Measurements from ENCODE around the gene NKX6-2. TPM values are rescaled to one million over a fixed set of nuclear protein-coding genes. Genes with fewer than 3 reads are reported as not detected.

NKX6-2 gene
- total and polyA plus RNA-seq, 10 of the 15 experiments (the other 5 are each of a cell fraction or from before 2014, with no cell fraction given): 0.45 to 1.8 TPM; not detected in 8

DNA sequence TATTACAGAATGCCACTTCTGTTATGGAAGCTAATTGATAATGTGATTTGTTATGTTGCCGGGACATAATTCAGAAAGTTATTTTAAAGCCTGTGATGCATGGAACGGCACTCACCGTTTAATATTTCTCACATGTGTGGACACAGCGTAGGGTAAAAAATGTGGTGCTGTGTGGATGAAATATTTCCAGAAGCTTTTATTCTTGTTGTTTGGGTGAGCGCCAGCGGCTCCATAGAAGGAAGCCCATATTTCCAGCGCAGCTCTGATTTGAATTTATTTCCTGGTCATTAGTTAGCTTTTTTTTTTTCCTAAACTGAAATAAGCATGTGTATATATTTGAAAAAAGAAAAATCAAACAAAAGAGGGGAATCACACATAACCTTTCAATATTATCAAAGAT, 20.2 kb upstream of the NKX6-2 start (continued):
- TF ChIP-seq, protein P1, sequence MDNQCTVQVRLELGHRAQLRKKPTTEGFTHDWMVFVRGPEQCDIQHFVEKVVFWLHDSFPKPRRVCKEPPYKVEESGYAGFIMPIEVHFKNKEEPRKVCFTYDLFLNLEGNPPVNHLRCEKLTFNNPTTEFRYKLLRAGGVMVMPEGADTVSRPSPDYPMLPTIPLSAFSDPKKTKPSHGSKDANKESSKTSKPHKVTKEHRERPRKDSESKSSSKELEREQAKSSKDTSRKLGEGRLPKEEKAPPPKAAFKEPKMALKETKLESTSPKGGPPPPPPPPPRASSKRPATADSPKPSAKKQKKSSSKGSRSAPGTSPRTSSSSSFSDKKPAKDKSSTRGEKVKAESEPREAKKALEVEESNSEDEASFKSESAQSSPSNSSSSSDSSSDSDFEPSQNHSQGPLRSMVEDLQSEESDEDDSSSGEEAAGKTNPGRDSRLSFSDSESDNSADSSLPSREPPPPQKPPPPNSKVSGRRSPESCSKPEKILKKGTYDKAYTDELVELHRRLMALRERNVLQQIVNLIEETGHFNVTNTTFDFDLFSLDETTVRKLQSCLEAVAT (IDR thresholded peaks at IDR 0.05): no peak
- TF ChIP-seq RAD21 (IDR thresholded peaks at IDR 0.05; ENCODE audit: insufficient read depth, low read depth, low read length): no peak
- TF ChIP-seq, protein P2, sequence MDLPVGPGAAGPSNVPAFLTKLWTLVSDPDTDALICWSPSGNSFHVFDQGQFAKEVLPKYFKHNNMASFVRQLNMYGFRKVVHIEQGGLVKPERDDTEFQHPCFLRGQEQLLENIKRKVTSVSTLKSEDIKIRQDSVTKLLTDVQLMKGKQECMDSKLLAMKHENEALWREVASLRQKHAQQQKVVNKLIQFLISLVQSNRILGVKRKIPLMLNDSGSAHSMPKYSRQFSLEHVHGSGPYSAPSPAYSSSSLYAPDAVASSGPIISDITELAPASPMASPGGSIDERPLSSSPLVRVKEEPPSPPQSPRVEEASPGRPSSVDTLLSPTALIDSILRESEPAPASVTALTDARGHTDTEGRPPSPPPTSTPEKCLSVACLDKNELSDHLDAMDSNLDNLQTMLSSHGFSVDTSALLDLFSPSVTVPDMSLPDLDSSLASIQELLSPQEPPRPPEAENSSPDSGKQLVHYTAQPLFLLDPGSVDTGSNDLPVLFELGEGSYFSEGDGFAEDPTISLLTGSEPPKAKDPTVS (IDR thresholded peaks at IDR 0.05; ENCODE audit: low read depth, low read length): no peak
- TF ChIP-seq ZNF622 (IDR thresholded peaks at IDR 0.05): no peak

GRCh38 chr10:132805599-132805998, 19.7 kb upstream of the NKX6-2 start:
- H3K9ac ChIP-seq (ENCODE audit: control insufficient read depth, insufficient read depth, low read length): no peak overlapping the region
- no peak for TF ChIP-seq CBFB (IDR thresholded peaks at IDR 0.05; ENCODE audit: low read depth)
- no peak for TF ChIP-seq MTA2 (IDR thresholded peaks at IDR 0.05; ENCODE audit: low read depth)
- TF ChIP-seq TAF1 (IDR thresholded peaks at IDR 0.05; ENCODE audit: borderline replicate concordance, low read depth, low read length): no peak
- no peak for TF ChIP-seq RCOR1 (conservative IDR thresholded peaks at IDR 0.05; ENCODE audit: low read depth, low read length)
- TF ChIP-seq FOXK2 (IDR thresholded peaks at IDR 0.05): no peak
- TF ChIP-seq BCL3 (IDR thresholded peaks at IDR 0.05; ENCODE audit: borderline replicate concordance, insufficient read depth, low read depth, low read length, poor library complexity, severe bottlenecking): no peak
- TF ChIP-seq CHD2 (IDR thresholded peaks at IDR 0.05; ENCODE audit: borderline replicate concordance, low read depth, low read length): no peak
- no peak for TF ChIP-seq HCFC1 (IDR thresholded peaks at IDR 0.05; ENCODE audit: low read length)
- no peak for TF ChIP-seq SMAD1 (IDR thresholded peaks at IDR 0.05; ENCODE audit: low read depth, partially characterized antibody)
- TF ChIP-seq, protein P3, sequence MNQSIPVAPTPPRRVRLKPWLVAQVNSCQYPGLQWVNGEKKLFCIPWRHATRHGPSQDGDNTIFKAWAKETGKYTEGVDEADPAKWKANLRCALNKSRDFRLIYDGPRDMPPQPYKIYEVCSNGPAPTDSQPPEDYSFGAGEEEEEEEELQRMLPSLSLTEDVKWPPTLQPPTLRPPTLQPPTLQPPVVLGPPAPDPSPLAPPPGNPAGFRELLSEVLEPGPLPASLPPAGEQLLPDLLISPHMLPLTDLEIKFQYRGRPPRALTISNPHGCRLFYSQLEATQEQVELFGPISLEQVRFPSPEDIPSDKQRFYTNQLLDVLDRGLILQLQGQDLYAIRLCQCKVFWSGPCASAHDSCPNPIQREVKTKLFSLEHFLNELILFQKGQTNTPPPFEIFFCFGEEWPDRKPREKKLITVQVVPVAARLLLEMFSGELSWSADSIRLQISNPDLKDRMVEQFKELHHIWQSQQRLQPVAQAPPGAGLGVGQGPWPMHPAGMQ (IDR thresholded peaks at IDR 0.05; ENCODE audit: borderline replicate concordance): no peak
- TF ChIP-seq SUZ12 (IDR thresholded peaks at IDR 0.05; ENCODE audit: unreplicated experiment): no peak
- no peak for TF ChIP-seq ZNF274 (IDR thresholded peaks at IDR 0.05; ENCODE audit: insufficient read depth, insufficient read length)
- no peak for TF ChIP-seq WRNIP1 (IDR thresholded peaks at IDR 0.05; ENCODE audit: borderline replicate concordance, low read depth, low read length)
- TF ChIP-seq, protein P4, sequence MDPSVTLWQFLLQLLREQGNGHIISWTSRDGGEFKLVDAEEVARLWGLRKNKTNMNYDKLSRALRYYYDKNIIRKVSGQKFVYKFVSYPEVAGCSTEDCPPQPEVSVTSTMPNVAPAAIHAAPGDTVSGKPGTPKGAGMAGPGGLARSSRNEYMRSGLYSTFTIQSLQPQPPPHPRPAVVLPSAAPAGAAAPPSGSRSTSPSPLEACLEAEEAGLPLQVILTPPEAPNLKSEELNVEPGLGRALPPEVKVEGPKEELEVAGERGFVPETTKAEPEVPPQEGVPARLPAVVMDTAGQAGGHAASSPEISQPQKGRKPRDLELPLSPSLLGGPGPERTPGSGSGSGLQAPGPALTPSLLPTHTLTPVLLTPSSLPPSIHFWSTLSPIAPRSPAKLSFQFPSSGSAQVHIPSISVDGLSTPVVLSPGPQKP (IDR thresholded peaks at IDR 0.05; ENCODE audit: low read depth, low read length): no peak

More at GRCh38 chr10:132805599-132805998, 19.7 kb upstream of the NKX6-2 start:
- 30% methylated on average over 21 of the region's 21 CpGs for WGBS (ENCODE audit: insufficient coverage, insufficient replicate concordance, low lambda C conversion rate, missing lambda C conversion rate)
- Histone ChIP-seq H3K27ac (ENCODE audit: control insufficient read depth, insufficient read depth) (no peak overlapping the region), H3K4me3 (no peak overlapping the region), H3K36me3 (ENCODE audit: control insufficient read depth in 2 of 2, insufficient read depth in 2 of 2, low read length in 1 of 2) (no peaks in the 10 kb centered on the region), H4K20me1 (ENCODE audit: control insufficient read depth, insufficient read depth) (no peaks in the 10 kb centered on the region), H3K9me3 (replicated peaks; ENCODE audit: control insufficient read depth, insufficient read depth, low read length) (peaks cover 2% of the 10 kb centered on the region; the same call in 1 of the 3 replicates), H3K4me2 (ENCODE audit: control insufficient read depth, insufficient read depth) (no peak overlapping the region), H3K4me1 (ENCODE audit: control insufficient read depth, insufficient read depth, low read length) (no peaks in the 10 kb centered on the region), H3K79me2 (ENCODE audit: control insufficient read depth, insufficient read depth, low read length) (no peaks in the 10 kb centered on the region), H3K27me3 (replicated peaks in 1 of 2; ENCODE audit: control insufficient read depth in 2 of 2, insufficient read depth in 2 of 2, low read length in 1 of 2) (no peaks in the 10 kb centered on the region), H2AFZ (ENCODE audit: control insufficient read depth, low read depth, low read length) (no peak overlapping the region)
- ChIA-PET CTCF (no interaction called here), SMC1A (ENCODE audit: uncharacterized antibody, unreplicated experiment) (no interaction called here), POLR2A (no interaction called here), RAD21 (ENCODE audit: unreplicated experiment) (no interaction called here)
- no TSS peak for BruUV-seq (replicated peaks)
- ATAC-seq (no peak), DNase-seq (ENCODE audit: low read depth, low spot score) (no peak), FAIRE-seq (no peak)
- intact Hi-C loops (cut with micrococcal nuclease; ENCODE audit: unreplicated experiment) (no loop called here), in situ Hi-C loops (cut with MboI) (no loop called here)

Measured in GM12878 (cell line).